Activated CD4-positive, alpha-beta T cell treated with anti-CD3 and anti-CD28 coated beads, Interleukin-2, Interleukin-6, amounts not matched to agents 100 ng/mL and 50 ng/mL, durations not matched to agents 16 hours and 8 hours (primary cell): ENCODE data around the gene MMP23B.
A peak's percentile ranks its signal among the peaks of the same experiment; 100 is the strongest.
"Not testable (repeated sequence)": the region's sequence is repeated elsewhere in the genome, so short reads cannot be mapped to it uniquely, and the experiment has no call there.

Experiments used
- DNase-seq: peaks from one replicate; pipeline ENCODE4 v3.0.0-alpha.2; 2020

MMP23B gene

GRCh38 chr1:1671365-1672119 is 39.6 kb downstream of the MMP23B start:
- no peak for DNase-seq

GRCh38 chr1:1672181-1672965 is 40.4 kb downstream of the MMP23B start:
- DNase-seq: no peak

- DNase-seq: not testable (repeated sequence)
These were observed 42.8 kb downstream of the MMP23B start for GRCh38 chr1:1674806-1675205.

- DNase-seq: not testable (repeated sequence)
These were observed 43.2 kb downstream of the MMP23B start for GRCh38 chr1:1675218-1675617.

- not testable (repeated sequence) for DNase-seq
These were observed 44.1 kb downstream of the MMP23B start for GRCh38 chr1:1676087-1676486.

GRCh38 chr1:1677718-1678580 is 46.0 kb downstream of the MMP23B start:
- DNase-seq: peak; percentile 49

GRCh38 chr1:1678581-1679380 is 46.8 kb downstream of the MMP23B start:
- DNase-seq: peak; percentile 72

- no peak for DNase-seq
These were observed 48.3 kb downstream of the MMP23B start for GRCh38 chr1:1680031-1680911.

GRCh38 chr1:1680912-1681273 is 48.9 kb downstream of the MMP23B start:
- DNase-seq: no peak

GRCh38 chr1:1683104-1683905 is 51.3 kb downstream of the MMP23B start:
- no peak for DNase-seq
